EL (cell line): Measurements from ENCODE around the gene ATP13A3.

ENCODE experiments used
- DNase-seq: peaks from one replicate; pipeline ENCODE4 v3.0.0-alpha.2; 2016

The ATP13A3 gene

DNA sequence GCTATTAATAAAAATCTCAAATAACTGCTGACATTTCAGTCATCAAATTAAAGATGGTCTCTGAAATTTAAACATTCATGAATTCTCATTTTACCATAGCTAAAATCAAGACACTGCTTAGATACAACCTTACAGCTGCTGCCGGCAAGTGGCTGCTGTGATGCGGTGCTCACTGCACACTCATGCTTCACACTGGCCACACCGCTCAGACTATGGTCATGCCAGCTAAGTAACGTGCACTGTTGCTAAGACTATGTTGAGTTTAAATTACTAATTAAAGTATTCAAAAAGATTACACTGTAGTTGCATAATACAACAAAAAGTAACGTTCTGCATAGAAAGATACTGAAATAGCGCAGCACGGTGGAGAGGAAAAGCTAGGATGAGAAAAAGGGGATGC is 12.1 kb downstream of the ATP13A3 start:
- no peak for DNase-seq

GRCh38 chr3:194472290-194472920 is 14.4 kb downstream of the ATP13A3 start:
- peak; percentile 69 for DNase-seq

DNA sequence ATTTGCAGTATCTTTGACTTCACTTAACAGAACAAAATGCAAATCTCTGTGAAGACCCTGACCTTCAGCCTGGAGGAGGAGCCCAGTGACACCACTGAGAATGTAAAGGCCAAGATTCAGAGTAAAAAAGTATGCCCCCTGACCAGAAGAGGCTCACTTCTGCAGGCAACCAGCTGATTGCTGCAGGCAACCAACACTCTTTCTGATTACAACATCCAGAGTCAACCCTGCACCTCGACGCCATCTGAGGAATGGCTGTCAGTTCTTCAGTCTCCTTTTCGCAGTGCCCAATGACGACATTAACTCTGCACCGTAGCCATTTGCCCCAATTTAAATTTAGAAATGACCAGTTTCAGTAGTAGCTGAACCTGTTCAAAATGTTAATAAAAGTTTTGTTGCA is 14.9 kb downstream of the ATP13A3 start:
- DNase-seq, result no peak

- DNase-seq, result no peak
These were observed 16.2 kb downstream of the ATP13A3 start for GRCh38 chr3:194470615-194471014.

GRCh38 chr3:194469977-194470376 is 16.8 kb downstream of the ATP13A3 start:
- no peak for DNase-seq

DNA sequence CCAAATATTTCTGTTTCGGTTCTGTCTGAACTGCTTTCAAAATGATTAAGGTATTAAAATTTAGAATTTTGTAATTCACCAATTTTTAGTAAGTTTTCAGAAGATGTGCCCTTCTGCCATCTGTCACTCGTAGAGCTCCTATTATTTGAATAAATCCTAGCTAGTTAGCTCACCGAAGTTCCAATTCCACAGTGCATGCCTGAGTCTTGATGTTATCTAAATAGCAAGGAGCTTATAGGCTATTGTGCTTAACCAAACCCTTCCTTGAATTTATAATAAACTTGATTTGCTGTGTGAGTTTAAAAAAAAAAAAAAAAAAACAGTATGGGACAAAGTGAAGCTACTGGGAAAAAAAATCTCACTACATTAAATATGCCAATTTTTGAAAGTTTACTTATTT is 18.7 kb downstream of the ATP13A3 start:
- peak; percentile 38 for DNase-seq

DNA sequence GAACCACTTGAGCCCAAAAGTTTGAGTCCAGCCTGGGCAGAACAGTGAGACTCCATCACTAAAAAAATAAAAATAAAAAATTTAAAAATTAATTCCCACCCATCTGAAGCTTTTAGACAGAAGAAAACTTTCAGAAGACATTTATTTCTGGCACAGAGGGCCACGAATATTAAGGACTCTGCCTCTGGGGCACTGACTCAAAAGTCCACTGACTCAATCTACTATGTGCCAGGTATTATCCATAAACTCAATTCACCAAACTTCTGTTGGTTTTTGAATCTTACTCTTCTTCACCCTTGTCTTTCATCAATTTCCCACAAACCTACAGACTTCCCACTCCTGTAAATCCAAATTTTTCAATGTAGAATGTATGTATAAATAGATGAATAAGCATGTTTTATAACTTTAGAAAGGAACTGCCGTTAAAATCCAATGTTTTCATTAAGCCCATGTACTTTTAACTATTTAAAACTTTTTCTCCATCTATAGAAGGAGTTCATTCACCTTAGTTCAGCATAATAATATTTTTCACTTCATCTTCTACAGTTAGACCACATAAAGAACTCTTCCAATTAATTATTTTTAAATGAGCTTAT is 19.9 kb downstream of the ATP13A3 start:
- DNase-seq, result no peak

DNA sequence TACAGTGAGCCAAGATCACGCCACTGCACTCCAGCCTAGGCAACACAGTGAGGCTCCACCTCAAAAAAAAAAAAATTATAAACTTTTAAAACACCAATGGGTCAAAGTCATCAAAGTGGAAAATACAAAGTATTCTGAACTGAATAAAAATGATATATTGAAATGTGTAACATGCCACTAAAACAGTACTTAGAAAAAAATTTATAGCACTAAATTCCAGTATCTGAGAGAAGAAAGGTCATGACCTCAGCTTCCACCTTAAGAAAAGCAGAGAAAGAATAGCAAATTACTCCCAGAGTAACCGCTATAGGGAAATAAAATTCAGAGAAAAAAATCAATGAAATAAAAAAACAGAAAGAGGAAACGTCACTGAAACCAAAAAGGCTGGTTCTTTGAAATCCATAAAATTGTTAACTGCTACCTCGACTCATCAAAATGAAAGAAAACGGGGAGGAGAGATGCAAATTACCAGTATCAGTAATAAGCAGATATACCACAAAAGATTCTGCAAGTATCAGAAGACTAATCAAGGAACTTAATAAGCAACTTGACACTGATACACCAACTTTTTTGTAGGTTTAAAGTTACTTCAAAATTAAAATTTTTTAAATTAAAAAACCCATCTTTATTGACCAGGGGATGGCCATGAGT is 20.8 kb downstream of the ATP13A3 start:
- no peak for DNase-seq

- DNase-seq, result no peak
These were observed 21.6 kb downstream of the ATP13A3 start for GRCh38 chr3:194465246-194465645.

- no peak for DNase-seq
These were observed 22.1 kb downstream of the ATP13A3 start for GRCh38 chr3:194464692-194465091.

GRCh38 chr3:194462936-194463335 is 23.9 kb downstream of the ATP13A3 start:
- no peak for DNase-seq

- no peak for DNase-seq
These were observed 26.2 kb downstream of the ATP13A3 start for GRCh38 chr3:194460566-194460965.

GRCh38 chr3:194458131-194458530 is 28.7 kb downstream of the ATP13A3 start:
- no peak for DNase-seq

GRCh38 chr3:194455481-194455880 is 31.3 kb downstream of the ATP13A3 start:
- no peak for DNase-seq

- DNase-seq, result no peak
These were observed 36.5 kb downstream of the ATP13A3 start for GRCh38 chr3:194450341-194450740.

DNA sequence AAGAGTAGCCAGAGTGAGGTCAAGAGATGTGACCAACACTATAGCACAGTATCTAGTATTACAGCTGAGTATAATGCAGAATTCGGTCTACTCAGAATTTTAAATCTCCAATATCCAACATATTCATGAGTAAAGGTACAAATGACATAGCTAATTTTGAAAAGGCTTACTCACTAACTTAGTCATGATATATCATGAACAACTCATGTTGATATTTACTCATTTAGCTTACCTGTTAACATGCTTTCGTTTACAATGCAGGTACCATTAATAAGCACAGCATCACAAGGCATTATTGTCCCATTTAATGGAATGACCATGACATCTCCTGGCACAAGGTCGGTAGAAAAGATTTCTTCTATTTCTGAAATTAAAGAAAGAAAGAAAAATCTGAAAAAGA is 36.9 kb downstream of the ATP13A3 start:
- DNase-seq, result no peak

DNA sequence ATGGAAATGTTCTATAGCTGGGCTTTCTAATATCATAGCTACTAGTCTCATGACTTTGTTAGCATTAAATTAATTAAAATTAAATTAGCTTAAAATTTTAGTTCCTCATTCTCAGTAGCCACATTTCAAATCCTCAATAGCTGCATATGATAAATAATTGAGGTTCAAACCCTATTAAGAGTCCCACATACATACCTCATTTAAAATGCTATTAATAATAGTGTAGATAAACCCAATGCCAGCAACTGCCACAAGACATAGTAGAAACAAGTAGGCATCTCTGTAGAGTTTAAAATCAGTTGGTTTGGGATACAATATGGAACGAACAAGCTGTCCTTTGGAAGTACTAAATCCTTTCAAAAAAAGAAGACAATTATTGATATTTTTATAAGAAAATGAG is 39.1 kb downstream of the ATP13A3 start:
- no peak for DNase-seq

DNA sequence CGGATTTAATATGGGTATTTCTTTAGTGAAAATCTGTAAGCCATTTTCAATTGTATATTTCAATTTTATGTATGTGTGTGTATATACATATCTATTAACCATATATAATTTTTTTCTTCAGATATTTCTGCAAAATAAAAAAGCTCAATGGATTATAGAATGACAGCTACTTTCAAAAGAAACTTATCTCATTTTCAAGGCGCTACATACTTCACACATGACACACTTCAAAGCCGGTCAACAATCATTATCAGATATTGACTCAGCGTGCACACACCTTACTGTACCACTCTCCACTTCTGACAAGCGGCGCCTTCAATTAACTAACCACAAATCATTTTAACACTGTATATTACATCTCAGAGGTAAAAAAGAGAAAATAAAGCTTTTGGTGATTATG is 39.6 kb downstream of the ATP13A3 start:
- DNase-seq, result no peak

DNA sequence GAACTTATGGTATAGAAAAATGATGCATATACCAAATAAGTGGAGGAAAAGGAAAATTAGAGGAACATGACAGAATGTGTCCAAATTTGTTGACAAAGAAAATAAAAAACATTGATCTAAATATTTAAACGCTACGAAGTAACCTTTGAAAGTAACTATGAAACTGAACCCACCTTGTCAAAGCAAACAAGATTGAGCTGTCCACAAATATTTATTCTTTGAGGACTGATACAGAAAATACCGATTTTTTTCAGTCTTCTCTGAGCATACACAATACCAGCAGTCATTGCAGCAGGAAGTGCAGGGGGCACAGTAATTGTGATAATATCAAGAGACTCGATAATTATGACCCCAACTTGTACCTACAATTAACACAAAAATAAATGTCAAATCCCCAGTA is 40.0 kb downstream of the ATP13A3 start:
- DNase-seq, result no peak

GRCh38 chr3:194446172-194446571 is 40.6 kb downstream of the ATP13A3 start:
- DNase-seq, result no peak

- no peak for DNase-seq
These were observed 42.9 kb downstream of the ATP13A3 start for GRCh38 chr3:194443901-194444300.

- no peak for DNase-seq
These were observed 46.0 kb downstream of the ATP13A3 start for GRCh38 chr3:194440756-194441155.

DNA sequence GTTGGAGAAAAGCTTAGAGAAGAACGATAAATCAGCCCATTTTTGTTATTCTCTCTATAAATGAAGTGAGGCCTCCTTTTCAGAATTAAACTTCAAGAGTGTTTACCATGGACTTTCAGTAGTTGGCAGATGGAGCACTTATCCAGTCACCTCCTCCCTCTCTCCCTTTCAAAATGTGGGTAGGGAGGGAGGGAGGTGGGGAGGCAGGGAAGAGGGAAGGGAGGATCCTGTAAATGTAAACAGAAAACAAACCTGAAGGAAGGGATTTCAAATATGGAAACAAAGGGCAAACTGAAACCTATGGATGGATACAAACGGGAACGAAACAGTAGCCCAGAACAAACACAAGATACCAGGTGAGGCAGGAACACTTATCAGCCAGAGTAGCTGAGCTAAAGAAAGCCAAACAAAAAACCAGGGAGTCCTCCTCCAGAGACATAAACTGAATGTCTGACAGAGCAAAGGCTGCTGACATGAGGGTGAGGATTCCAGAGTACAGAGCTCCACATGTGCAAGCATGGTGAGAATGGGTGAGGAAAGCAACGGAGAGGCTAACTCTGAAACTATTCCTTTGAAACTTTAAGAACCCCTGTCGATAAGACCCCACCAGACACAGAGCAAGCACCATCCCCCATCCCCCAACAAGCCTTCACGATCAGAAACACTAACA is 46.8 kb downstream of the ATP13A3 start:
- DNase-seq, result no peak

- DNase-seq, result no peak
These were observed 52.3 kb downstream of the ATP13A3 start for GRCh38 chr3:194434503-194434902.
